Activated CD4-positive, CD25-positive, alpha-beta regulatory T cell treated with anti-CD3 and anti-CD28 coated beads, Interleukin-2, amount 50 U/mL, for 24 hours (primary cell): ENCODE results near the gene MAPKAPK5.
A peak's percentile ranks its signal among the peaks of the same experiment; 100 is the strongest.
"Not testable (repeated sequence)": the region's sequence is repeated elsewhere in the genome, so short reads cannot be mapped to it uniquely, and the experiment has no call there.

Experiments used
- ATAC-seq, 2 donors: fragments of 150-1000 bp; cut with Tn5 transposase; one replicate each; pipeline ENCODE4 v1.10.0; 2021; ENCODE audit warnings: mild to moderate bottlenecking in 1 of 2, moderate library complexity in 1 of 2

MAPKAPK5 gene

DNA sequence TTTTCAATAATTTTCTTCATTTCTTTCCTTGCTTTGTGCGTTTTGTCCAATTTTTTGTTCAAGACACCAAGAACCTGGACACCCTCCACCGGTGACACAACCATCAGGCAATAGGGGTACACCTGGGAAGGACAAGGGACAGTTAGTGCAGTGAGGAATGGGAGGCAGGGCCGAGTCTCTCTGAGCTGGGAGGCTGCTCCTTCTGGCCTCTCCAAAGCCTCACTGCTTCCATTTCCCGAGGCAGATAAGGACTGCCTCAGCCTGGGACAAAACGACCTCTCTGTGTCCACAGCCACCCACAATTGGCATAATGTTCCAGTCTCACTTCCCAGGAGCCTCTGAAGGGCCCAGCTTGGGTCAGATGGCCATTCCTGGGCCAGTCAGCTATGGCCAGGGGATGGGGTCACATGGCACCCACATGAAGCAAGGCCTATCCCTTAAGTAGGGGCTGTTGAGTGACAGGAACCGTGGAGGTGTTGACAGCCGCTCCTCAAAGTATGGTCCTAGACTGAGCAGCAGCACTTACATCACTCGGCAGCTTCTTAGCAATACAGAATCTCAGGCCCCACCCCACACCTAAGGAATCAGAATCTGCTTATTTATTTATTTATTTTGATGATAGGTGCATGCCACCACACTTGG lies 13.6 kb upstream of the MAPKAPK5 start:
- ATAC-seq: no peak

DNA sequence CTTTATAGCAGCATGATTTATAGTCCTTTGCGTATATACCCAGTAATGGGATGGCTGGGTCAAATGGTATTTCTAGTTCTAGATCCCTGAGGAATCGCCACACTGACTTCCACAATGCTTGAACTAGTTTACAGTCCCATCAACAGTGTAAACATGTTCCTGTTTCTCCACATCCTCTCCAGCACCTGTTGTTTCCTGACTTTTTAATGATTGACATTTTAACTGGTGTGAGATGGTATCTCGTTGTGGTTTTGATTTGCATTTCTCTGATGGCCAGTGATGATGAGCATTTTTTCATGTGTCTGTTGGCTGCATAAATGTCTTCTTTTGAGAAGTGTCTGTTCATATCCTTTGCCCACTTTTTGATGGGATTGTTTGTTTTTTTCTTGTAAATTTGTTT lies 12.4 kb upstream of the MAPKAPK5 start:
- ATAC-seq: not testable (repeated sequence)

DNA sequence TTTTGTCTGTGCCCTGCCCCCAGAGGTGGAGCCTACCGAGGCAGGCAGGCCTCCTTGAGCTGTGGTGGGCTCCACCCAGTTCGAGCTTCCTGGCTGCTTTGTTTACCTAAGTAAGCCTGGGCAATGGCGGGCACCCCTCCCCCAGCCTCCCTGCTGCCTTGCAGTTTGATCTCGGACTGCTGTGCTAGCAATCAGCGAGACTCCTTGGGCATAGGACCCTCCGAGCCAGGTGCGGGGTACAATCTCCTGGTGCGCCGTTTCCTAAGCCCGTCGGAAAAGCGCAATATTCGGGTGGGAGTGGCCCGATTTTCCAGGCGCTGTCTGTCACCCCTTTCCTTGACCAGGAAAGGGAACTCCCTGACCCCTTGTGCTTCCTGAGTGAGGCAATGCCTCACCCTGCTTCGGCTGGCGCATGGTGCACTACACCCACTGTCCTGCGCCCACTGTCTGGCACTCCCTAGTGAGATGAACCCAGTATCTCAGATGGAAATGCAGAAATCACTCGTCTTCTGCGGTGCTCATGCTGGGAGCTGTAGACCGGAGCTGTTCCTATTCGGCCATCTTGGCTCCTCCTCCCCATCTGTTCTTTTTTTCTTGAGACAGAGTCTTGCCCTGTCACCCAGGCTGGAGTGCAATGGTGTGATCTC lies 7.2 kb upstream of the MAPKAPK5 start:
- not testable (repeated sequence) for ATAC-seq

DNA sequence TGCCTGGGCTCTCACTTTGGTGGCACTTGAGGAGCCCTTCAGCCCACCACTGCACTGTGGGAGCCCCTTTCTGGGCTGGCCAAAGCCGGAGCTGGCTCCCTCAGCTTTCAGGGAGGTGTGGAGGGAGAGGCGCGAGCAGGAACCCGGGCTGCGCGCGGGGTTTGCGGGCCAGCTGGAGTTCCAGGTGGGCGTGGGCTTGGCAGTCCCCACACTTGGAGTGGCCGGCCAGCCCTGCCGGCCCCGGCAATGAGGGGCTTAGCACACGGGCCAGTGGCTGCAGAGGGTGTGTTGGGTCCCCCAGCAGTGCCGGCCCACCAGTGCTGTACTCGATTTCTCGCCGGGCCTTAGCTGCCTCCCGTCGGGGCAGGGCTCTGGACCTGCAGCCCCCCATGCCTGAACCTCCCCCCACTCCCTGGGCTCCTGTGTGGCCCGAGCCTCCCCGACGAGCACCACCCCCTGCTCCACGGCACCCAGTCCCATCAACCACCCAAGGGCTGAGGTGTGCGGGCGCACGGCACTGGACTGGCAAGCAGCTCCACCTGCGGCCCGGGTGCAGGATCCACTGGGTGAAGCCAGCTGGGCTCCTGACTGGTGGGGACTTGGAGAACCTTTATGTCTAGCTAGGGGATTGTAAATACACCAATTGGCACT lies 6.4 kb upstream of the MAPKAPK5 start:
- ATAC-seq: not testable (repeated sequence)

DNA sequence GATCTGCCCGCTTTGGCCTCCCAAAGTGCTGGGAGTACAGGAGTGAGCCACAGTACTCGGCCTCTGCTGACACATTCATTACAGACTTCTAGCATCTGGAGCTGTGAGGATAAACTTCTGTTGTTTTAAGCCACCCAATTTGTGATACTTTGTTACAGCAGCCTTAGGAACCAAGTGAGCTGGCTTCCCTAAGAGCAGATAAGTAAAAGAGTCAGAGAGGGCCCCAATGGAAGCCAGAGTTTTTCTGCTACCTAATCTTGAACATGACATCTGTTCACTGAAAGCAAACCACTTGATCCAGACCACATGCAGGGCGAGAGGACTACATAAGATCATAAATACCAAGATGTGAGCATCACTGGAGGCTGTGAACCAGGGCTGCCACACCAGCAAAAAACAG lies 3.7 kb upstream of the MAPKAPK5 start:
- no peak for ATAC-seq

DNA sequence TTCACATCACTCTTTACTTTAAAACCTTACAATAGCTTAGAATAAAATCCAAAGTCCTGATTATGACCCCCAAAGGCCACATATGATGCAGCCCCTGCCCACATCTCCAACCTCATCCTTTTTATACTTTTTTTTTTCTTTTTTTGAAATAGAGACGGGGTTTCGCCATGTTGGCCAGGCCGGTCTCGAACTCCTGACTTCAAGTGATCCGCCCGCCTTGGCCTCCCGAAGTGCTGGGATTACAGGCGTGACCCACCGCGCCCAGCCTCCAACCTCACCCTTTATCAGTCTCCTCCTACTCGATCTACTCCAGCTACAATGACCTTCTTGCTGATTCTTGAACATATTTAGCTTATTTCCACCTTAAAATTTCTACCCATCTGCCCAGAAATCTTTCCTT lies 1.2 kb upstream of the MAPKAPK5 start:
- ATAC-seq: no peak

DNA sequence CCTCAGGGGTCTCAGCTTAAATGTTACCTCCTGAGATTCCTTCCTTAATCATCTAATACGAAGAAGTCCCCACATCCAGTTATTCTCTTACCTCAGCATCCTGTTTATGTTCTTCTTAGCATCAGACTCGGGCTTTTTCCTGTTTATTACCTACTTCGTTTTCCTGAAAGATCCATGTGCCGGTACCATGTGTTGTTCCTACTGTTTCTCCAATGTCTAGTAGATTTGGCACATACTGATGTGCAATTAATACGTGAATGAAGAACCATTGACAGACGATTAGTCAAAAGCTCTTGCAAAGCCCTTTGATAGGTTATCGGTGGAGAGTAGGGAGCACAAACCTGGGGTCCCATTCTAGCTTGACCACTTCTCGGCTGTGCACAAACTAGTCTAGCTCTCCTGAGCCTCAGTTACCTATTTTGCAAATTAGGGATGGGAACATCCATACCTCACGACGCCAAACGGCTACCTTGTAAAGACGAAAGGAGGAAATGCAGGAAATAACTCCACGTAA lies 735 bp upstream of the MAPKAPK5 start:
- ATAC-seq: no peak

DNA sequence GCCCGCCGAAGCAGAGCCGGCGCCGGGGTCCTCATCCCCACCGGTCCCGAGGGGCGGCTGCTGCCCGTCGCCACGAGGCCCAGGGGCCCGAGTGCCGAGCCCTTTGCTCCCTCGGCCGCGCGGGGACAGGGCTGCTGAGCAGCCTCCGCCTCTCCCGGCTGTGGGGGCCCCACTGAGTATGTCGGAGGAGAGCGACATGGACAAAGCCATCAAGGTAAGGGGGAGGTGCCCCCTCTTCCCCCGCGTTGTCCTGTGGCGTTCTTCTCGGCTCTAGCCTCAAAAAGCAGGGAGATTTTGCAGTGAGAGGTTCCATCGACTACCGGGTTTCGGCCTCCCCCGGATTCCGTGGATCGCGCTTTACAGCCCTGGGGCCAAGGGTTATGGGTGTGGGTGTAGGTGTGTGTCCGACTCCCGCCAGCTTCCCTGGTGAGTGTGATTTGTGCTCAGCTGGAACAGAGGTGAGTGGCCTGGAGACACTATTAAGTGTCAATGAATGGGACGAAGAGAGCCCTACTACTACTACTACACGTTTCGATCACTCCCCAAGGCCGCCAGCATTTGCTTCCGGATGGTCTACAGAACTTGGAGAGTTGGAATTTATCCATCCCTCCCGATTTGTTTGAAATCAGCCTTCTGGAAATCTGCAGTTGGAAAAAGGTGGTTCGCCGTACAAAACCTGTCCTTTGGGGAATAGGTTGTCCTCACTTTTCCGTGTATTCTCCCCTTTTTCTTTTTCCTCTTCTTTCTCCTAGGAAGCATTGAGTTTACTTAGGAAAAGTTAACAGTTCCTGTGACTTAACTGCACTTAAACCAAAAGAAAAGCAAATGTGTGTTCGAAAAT lies 748 bp downstream of the MAPKAPK5 start:
- peak; percentile 11 to 22 for ATAC-seq

DNA sequence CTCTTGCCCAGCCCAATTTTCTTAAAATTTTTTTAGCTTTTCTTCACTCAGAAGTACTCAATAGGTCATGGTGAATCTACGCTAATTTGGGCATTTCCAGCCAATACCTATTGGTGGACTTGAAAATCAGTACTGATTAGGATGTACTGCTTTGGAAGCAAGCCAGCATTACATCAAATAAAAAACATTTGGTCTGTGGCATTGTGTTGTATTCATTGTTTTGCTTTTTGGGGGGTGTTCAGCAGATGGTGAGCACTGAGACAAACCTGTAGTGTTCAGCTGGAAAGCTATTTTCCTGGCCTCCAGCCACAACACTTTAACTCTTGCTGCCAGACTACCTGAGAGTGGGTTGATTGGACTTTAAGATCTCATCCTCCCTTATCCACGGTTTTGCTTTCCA lies 4.0 kb downstream of the MAPKAPK5 start:
- no peak for ATAC-seq

DNA sequence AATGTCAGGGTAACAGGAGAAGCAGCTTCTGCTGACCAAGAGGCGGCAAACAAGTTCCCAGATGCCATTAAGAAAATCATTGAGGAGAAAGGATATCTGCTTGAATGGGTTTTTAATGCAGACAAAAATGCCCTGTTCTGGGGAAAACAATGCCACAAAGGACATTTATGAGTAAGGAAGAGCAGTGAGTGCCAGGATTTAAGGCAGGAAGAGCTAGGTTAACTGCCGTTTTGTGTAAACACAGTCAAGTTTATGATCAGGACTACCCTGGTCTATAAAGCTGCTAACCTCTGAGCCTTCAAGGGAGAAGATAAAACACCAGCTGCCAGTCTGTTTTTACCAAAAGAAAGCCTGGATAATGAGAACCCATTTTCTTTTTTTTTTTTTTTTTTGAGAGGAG lies 8.5 kb downstream of the MAPKAPK5 start:
- no peak for ATAC-seq

DNA sequence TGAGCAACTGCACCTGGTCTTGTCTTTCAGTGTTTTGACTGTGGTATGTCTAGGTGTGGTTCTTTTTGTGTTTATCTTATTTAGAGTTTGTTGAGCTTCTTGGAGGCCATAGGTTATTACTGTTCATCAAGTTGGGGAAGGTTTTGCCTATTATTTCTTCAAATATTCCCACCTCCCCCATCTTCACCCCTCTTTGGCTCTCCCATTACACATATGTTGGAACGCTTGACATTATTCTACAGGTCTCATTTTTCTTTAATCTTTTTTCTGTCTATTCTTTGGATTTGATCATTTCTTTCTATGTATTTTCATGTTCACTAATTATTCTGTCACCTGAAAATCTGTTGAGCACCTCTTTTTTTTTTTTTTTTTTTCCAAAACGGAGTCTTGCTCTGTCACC lies 16.2 kb downstream of the MAPKAPK5 start:
- ATAC-seq: no peak

DNA sequence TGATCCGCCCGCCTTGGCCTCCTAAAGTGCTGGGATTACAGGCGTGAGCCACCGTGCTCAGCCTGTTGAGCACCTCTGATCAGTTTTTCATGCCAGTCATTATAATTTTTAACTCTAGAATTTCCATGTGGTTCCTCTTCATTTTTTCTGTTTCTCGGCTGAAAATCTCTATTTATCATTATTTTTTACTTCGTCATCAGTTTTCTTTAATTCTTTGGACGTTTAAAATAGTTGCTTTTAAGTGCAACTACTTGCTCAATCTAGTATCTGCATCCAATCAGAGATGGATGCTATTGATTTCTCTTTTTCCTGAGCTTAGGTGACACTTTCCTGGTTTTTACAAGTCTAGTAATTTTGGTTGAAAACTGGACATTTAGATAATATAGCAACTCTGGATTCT lies 16.8 kb downstream of the MAPKAPK5 start:
- no peak for ATAC-seq

DNA sequence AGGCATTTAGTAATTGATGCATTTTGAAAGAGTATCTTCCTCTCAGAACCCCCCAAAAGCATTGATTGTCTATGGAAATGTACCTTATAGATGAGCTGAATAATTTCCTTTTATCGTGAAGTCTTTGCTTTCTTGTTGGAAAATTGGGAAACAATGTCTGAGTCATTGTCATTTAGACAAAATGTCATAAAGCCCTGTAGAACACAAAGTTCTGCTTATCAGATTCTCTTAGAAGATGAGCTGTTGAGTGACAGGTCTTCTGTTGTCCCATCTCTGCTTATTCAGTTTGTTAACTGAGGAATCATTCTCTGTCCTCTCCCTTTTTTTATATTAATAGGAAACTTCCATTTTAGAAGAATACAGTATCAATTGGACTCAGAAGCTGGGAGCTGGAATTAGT lies 22.9 kb downstream of the MAPKAPK5 start:
- ATAC-seq: no peak

DNA sequence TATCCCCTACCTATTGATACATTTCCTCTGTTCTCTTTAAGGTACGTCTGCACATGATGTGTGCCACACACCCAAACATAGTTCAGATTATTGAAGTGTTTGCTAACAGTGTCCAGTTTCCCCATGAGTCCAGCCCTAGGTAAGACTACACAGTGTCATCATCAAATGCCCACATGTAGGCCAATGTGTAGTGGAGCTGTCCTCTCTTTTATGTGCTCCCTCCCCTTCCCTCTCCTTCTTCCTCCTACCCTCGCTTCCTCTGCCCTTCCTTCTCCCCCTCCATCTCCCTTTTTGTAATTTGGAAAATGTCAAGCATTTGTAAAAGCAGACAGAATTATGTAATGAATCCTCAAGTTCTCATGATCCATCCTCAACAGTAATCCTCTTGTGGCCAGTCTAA lies 25.5 kb downstream of the MAPKAPK5 start:
- ATAC-seq: no peak

DNA sequence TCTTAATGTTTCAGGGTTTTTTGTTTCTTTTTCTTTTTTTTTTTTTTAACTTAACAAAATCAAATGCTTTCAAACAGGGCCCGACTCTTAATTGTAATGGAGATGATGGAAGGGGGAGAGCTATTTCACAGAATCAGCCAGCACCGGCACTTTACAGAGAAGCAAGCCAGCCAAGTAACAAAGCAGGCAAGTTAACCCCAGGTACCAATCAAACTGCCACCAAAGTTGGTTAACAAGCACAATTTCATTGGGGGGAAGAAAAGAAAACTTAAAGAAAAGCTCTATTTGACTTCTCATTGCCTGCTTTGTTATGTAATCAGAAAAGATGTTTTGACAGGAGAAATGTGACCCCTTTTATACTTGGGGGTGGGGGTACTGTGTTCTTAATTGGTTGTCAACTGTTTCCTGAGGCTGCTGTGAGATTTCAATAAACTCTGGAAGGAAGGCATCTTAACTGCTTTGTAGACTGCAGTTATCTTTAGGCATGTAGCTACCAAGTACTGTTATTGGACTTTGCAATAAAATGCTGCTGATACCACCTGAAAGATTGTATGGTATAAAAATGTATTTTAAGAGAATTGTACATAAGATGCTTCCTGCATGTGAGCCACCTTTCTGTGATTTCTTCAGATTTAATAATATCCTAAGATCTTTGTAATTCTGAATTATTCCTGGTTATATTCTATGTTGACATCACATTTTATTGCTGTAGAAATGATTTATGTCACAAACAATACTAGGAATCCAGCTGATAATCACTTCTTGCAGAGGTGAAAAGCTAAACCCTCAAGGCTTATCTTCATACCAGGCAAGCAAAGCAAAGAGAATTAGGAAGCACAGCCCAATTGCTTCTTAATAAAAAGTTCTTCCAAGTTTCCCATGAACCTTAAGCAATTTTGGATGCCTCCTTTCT lies 26.9 kb downstream of the MAPKAPK5 start:
- ATAC-seq: no peak

DNA sequence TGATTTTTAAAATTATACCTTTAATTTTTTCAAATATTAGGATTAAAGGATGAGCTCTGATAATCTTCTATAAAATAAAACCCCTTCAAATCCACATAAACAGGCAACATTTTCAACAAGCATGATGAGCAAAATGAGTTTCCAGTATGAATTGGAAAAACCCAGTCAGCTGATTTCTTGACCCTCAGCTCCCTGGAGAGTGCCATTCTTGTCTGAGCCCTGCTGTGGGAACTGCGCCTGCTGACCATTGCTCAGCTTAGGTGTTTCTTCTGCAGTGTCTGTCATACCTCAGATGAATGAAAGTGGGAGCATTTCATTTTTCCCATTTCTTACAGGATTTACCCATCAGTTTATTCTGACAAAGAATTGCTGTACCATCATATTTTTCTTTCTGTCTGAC lies 27.6 kb downstream of the MAPKAPK5 start:
- ATAC-seq: no peak

DNA sequence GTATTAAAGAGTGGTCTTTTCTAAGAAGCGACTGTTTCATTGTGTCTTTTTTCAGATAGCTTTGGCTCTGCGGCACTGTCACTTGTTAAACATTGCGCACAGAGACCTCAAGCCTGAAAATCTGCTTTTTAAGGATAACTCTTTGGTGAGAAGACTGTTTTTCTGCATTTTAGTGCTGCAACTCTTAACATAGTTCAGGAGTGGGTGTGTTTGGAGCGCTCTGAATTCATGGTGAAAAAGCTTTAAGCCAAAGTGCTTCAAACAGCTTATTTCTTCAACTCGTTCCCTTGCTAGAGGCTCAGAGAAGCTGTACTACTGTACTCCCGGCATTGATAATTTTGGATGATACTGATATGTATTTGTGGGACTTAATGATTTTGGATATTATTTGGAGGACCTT lies 28.2 kb downstream of the MAPKAPK5 start:
- no peak for ATAC-seq

DNA sequence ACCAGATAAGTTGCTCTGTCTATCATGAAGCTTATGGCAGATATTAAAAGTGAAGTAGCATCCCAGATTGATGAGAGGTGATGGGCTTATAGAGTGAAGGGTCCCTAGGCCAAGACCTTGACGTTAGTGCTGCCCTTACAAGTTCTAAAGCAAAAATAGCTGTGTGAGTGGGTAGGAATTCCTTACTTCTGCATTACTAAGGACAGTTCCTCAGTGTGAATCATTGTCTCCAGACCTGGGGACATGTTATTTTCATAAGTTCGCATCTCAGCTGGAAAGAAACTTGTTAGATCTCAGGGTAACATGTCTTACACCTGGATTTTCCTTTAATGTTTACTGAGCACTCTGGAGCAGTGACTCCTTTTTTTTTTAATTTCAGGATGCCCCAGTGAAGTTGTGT lies 28.7 kb downstream of the MAPKAPK5 start:
- no peak for ATAC-seq

DNA sequence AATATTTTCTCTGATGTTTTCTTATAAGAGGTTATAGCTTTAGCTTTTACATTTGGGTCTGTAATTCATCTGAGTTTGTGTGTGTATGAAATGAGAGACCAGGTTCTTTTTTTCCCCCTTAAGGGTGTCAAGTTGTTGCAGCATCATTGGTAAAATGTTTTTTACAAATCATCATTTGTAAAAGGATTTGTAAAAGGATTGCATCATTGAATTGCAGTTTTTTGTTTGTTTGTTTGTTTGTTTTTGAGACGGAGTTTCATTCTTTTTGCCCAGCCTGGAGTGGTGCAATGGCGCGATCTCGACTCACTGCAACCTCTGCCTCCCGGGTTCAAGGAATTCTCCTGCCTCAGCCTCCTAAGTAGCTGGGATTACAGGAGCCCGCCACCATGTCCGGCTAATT lies 31.1 kb downstream of the MAPKAPK5 start:
- no peak for ATAC-seq

DNA sequence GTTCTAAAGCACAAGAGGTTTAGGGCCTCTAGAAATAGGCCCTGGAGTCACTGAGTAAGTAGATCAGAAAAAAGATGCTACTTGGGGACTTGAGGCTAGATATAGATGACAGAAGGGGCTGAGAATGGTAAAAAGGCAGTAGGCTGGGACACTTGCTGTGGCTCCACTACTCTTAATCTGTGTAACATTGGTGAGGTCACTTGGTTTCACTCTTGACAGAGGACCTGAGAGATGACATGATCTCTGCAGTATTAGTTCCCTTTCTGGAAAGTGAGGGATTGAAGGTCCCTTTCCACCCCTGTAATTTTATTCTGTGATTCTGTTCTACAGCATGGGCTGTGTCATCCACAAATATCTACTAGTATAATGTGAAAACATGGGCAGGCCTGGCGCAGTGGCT lies 39.7 kb downstream of the MAPKAPK5 start:
- no peak for ATAC-seq

DNA sequence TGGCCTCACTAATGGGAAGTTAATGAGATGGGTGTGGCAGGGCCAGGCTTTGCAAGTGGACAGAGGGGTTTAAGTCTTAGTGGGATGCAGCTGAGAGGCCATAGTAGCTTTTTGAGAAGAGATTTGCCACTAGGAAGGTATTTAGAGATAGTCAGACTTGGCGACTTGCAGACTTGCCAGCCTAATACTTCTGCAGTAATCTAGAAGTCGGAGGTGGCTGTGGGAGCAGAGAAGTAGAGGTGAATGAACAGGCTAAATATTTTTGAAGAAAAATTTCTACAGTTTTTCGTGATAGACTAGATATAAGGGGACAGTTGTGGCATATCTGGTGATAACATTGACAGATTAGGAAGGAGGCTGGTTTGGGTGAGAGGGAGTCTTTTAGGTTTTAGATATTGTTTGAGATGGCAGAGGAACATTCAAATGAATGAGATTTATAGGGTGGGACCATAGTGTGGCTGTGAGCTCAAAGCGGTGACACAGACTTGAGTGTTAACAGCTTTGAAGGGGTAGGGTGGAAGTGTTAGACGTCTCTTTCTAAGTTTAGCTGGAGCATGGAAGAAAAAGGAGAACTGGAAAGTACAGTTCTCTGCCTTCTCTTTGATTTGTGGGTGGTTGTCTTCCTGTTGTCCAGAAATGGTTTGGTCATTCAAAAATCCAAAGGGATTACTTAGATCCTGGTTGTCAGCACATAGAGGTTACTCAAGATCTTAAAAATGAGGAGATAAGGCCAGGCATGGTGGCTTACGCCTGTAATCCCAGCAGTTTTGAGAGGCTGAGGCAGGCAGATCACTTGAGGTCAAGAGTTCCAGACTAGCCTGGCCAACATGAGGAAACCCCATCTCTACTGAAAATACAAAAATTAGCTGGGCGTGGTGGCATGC lies 44.9 kb downstream of the MAPKAPK5 start:
- no peak for ATAC-seq
